ENCODE results near the gene ELANE.

ELANE gene

DNA sequence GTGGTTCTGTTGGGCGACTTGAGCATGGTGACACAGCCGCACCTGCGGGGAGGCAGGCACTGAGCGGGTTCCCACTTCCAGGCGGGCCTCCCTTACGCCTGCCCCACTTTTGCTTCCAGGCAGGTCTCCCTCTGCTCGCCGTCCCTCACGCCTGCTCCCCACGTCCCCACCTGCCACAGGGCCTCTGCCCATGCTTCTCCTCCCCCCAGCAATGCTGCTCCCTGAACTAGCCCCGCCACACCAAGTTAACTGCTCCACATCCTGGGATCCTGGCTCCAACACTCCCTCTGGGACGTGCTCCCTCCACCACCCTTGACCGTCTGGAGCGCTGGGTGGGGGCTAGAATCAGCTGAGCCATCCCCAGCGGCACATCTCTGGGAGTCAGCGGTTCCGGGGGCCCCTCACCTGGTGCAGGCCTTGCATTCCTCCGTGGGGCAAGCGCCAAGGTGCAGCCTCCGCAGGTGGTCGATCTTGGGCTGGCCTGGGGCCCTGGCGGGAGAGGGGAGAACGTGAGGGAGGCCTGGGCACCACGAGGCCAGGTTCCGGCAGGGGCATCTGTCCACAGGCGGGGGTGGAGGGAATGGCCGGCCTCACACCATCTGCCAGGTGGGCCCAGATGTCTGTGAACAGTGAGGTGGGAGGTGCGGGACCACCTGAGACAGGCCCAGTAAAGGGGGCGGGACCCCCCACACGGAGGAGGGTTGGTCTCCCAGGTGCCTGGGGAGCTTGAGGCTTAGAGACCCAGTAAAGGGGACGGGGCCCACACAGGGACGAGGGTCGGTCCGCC lies 16.5 kb downstream of the ELANE start:
- no peak overlapping the region for H3K4me3 ChIP-seq (ENCODE audit: low read length)
- DNase-seq (ENCODE audit: low read depth): no peak
- TF ChIP-seq, protein P1, sequence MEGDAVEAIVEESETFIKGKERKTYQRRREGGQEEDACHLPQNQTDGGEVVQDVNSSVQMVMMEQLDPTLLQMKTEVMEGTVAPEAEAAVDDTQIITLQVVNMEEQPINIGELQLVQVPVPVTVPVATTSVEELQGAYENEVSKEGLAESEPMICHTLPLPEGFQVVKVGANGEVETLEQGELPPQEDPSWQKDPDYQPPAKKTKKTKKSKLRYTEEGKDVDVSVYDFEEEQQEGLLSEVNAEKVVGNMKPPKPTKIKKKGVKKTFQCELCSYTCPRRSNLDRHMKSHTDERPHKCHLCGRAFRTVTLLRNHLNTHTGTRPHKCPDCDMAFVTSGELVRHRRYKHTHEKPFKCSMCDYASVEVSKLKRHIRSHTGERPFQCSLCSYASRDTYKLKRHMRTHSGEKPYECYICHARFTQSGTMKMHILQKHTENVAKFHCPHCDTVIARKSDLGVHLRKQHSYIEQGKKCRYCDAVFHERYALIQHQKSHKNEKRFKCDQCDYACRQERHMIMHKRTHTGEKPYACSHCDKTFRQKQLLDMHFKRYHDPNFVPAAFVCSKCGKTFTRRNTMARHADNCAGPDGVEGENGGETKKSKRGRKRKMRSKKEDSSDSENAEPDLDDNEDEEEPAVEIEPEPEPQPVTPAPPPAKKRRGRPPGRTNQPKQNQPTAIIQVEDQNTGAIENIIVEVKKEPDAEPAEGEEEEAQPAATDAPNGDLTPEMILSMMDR (conservative IDR thresholded peaks at IDR 0.05; ENCODE audit: low read depth, low read length): no peak

DNA sequence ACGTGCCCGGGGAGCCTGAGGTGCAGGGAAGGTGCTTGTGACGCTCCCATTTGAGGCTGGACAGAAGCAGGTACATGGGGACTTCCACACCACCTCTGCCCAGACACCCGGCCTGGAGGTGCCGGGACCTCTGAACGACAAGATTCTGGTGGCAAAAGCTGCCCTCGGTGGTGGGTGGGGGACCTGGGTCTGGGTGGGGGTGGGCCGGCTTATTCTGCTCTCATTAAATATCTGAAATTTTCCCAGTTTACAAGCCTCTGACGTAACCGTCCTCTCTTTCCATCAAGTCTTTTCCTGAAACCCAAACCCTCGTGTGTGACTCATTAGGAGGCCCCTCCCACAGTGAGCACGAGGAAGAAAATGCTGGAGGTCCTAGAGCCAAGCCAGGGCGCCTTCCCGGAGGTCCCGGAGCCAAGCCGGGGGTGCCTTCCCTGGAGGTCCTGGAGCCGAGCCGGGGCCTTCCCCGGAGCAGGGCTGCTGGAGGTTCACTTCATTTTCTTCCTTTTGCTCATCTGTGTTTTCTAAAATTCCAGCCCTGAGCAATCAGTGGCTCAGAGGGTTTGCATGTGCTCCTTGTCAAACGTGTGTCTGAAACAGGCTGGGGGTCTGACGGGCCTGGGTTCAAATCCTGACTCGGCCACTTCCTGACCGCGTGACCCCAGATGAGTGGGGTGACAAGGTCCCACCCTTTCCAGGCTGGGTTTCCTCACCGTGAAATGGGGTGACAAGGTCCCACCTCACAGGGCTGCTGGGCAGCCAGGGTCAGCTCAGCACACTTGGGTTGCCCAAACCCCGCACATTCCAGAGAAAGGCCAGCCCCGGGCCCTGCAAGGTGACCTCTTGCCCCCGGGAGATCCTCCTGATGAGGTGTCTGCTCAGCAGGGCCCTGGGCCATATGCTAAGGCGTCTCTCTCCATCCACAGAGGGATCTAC lies 17.4 kb downstream of the ELANE start:
- DNase-seq (ENCODE audit: low read depth): peak; percentile 68
- TF ChIP-seq, protein P1 (conservative IDR thresholded peaks at IDR 0.05; ENCODE audit: low read depth, low read length): no peak
- H3K4me3 ChIP-seq (ENCODE audit: low read length): no peak overlapping the region

DNA sequence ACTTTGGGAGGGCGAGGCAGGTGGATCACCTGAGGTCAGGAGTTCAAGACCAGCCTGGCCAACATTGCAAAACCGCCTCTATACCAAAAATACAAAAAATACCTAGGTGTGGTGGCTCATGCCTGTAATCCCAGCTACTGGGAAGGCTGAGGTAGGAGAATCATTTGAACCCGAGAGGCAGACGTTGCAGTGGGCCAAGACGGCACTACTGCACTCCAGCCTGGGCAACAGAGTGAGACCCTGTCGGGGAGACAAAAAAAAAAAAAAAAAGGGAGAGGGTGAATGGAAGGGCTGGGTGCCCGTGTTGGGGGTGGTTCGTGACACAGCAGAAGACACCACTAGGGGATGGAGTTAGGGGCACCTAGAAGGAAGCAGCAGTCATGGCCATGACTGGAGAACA lies 18.2 kb downstream of the ELANE start:
- H3K4me3 ChIP-seq (ENCODE audit: low read length): no peak overlapping the region
- TF ChIP-seq, protein P1 (conservative IDR thresholded peaks at IDR 0.05; ENCODE audit: low read depth, low read length): no peak
- no peak for DNase-seq (ENCODE audit: low read depth)

DNA sequence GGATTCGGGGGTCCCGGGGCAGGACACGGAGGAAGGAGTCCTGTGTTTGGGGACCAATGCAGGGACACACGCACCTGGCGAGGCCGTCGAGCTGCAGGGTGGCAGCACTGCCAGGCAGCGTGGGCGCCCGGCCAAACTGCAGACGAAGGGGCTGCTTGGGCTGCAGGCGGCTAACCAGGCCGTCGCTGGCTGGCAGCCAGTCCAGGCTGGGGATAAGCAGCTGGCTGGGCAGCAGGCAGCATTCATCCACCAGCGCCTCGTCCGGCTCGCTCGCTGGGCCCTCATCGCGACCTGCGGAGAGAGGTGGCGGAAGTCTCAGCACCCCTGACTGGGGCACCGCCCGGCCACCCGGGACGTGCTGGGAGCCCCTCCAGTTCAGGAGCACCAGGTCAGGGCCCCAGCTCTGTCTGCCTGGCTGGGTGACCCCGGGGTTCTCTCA lies 18.9 kb downstream of the ELANE start:
- H3K4me3 ChIP-seq (ENCODE audit: low read length): no peak overlapping the region
- DNase-seq (ENCODE audit: low read depth): peak; percentile 60
- TF ChIP-seq, protein P1 (conservative IDR thresholded peaks at IDR 0.05; ENCODE audit: low read depth, low read length): no peak

DNA sequence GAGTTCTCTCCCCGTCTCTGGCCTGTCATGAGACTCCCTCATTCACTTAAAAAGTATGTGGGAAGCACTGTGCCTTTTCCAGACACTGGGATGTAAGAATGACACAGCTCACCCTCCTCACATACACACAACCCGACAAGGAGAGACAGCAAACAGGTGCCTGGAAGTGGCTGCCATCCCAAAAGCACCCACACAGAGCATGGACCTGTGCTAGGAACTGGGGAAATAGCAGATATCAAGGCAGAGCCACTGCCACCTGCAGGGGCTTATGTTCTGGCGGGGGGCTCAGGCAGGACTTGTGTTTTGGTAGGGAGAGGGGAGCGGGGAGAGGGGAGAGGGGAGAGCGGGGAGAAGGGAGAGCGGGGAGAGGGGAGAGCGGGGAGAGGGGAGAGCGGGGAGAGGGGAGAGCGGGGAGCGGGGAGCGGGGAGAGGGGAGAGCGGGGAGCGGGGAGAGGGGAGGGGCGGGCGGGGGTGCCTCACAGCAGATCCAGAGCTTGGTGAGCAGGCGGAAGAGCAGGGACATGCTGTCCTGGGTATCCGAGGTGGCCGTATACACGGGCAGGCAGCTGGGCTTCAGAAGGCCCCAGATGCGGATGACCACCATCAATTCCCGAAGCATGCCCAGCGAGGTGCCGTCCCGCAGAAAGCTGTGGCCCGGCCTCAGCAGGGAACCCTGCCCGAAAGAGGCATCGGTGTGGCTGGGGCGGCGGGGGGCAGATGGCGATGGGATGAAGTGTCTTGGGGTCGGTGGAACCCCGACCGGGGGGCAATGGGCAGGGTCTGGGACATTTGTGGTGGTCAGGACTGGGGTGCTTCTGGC lies 19.6 kb downstream of the ELANE start:
- no peak for DNase-seq (ENCODE audit: low read depth)
- H3K4me3 ChIP-seq (ENCODE audit: low read length): no peak overlapping the region
- TF ChIP-seq, protein P1 (conservative IDR thresholded peaks at IDR 0.05; ENCODE audit: low read depth, low read length): no peak

DNA sequence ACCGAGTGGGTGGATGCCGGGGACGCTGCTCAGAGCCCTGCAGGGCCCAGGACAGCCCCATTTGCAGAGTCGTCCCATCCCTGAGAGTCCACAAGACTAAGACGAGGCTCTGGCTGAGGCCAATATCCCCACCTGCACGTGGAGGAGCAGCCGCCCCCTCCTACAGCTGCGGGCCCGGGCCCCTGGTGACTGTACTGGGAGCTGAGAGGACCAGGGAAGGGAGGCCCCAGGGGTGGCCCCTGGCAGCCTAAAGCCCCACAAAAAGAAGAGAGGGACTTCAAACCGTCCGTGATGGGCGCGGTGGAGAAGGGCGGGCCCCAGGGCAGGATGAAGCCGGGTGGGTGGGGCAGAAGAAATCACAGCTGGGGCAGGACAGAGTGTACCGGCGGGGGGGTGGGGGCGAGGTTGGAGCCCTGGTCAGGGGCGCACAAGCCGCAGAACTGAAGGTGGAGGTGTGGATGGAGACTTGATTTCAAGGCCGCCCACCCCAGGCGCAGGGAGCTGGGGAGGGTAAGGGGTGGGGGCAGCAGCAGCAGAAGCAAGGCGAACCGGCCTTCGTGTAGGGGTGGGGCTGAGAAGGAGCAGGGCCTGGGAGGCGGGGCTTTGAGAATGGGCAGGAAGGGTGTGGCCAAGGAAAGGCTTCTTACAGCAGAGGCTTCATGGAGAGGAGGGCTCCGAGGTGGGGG lies 20.3 kb downstream of the ELANE start:
- no peak overlapping the region for H3K4me3 ChIP-seq (ENCODE audit: low read length)
- TF ChIP-seq, protein P1 (conservative IDR thresholded peaks at IDR 0.05; ENCODE audit: low read depth, low read length): no peak
- DNase-seq (ENCODE audit: low read depth): no peak
